Measurements from ENCODE around the gene SLC29A1. TPM values are rescaled to one million over a fixed set of nuclear protein-coding genes. Genes with fewer than 3 reads are reported as not detected.

Gene SLC29A1
- polyA plus RNA-seq, 3 donors: 33.0 to 34.2 (median 33.0) TPM

DNA sequence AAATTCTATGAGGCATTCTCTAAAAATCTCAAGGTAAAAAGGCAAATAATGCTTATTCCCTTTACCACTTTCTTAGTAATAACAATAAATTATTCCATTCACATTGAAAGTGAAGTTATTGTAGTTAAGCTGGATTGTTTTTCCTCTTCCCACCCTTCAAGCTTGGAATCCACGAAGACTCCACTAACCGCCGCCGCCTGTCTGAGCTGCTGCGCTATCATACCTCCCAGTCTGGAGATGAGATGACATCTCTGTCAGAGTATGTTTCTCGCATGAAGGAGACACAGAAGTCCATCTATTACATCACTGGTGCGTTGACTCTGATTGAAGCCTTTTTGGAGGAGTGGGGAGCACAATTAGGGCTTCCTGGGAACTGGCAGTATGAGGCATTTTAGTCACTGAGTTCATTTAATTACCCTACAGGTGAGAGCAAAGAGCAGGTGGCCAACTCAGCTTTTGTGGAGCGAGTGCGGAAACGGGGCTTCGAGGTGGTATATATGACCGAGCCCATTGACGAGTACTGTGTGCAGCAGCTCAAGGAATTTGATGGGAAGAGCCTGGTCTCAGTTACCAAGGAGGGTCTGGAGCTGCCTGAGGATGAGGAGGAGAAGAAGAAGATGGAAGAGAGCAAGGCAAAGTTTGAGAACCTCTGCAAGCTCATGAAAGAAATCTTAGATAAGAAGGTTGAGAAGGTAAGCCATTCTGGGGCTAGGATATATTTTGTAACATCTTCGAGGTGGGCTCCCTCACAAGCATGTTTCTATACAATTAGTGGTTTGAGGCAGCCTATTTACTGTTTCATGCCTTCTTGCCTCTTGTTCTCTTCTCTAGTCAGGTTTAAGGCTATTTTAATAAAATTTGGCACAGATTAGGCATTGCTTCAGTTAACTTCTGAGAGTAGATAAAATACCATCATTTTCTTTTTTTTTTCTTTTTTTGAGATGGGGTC lies 28.5 kb downstream of the SLC29A1 start:
- no peak for DNase-seq (ENCODE audit: low read depth in 3 of 3, low spot score in 2 of 3)

DNA sequence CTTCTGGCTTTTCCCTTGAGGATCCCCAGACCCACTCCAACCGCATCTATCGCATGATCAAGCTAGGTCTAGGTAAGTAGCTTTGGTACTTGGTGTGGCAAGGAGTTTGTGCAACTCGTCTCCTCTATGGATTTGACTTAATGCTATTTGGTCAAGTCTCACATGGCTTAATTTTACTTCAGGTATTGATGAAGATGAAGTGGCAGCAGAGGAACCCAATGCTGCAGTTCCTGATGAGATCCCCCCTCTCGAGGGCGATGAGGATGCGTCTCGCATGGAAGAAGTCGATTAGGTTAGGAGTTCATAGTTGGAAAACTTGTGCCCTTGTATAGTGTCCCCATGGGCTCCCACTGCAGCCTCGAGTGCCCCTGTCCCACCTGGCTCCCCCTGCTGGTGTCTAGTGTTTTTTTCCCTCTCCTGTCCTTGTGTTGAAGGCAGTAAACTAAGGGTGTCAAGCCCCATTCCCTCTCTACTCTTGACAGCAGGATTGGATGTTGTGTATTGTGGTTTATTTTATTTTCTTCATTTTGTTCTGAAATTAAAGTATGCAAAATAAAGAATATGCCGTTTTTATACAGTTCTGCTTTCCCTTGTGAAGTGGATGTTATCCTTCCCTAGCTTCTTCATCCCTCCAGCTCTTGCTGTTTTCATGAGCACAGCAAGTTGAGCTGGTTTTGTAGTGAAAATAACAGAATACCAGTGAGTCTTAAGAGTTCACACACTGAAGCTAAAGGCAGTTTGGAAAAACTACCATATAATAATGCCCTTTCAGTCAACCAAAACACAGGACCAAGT lies 30.1 kb downstream of the SLC29A1 start:
- no peak for DNase-seq (ENCODE audit: low read depth in 3 of 3, low spot score in 2 of 3)

DNA sequence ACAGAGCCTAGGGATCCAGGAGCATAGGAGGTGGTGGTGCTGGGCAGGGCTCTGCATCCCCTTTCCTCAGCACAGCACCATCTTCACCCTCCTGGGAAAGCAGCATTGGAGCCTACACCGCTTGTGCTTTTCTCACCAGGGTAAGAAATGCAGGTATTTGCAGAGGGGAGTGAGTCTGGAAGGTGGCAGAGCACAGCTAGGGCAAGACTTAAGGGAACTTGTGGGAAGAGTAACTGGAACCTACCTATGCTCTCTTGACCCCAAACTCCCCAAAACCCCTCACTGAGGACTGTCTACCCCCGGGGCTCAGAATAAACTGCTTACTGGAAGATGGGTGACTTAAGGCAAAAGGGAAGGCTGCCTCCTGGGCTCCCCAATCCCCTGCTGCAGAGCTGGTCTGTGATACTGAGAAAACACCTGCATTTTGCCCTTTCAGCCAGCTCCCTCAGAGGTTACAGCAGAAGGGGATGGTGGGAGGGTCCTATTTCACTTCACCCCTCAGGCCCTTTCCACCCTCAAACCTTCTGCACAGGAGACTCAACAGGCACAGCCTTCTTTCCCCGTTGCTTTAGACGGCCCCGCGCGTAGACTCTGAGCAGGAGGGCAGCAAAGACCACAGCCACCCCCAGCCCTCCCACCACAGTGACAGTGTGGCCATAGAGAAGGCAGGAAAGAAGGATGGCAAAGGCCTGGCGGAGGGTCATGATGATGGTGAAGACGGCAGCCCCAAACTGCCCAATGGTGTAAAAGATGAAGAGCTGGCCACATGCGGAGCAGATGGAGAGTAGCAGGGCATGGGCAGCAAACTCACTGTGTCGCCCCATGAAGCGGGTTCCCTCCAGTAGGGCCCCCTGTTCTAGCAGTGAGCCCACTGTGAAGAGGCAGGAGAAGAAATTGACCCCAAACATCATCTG lies 31.1 kb downstream of the SLC29A1 start:
- no peak for DNase-seq (ENCODE audit: low read depth in 3 of 3, low spot score in 2 of 3)

DNA sequence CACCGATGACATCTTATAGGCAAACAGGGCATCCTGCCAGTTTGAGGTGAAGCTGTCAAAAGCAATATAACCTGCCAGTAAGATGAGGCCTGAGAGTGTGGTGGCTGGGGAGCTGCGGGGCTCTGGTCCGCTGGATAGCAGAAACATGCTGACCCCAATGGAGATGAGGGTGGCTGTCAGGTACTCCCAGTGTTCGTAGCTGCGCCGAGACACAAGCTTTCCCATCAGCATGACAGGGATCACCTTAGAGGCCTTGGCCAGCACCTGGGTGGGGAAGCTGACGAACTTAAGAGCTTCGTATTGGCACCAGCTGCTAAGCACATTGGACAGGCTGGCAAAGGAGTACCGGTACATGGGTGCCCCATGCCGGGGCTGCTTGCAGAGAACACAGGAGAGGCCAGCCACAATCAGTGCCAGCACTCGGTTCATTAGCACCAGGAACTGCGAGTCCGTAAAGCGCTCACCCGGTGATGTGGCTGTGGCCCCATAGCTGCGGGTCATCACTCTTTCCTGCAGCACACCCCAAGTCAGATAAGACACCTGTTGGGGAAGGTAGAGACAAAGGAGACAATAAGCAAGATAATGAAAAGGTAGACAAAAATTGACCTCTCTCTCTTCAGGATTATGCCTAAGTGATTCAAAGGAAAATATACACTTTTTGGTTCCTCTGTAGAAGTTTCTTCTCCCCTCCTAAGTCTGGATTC lies 31.9 kb downstream of the SLC29A1 start:
- DNase-seq (ENCODE audit: low read depth in 3 of 3, low spot score in 2 of 3): no peak

DNA sequence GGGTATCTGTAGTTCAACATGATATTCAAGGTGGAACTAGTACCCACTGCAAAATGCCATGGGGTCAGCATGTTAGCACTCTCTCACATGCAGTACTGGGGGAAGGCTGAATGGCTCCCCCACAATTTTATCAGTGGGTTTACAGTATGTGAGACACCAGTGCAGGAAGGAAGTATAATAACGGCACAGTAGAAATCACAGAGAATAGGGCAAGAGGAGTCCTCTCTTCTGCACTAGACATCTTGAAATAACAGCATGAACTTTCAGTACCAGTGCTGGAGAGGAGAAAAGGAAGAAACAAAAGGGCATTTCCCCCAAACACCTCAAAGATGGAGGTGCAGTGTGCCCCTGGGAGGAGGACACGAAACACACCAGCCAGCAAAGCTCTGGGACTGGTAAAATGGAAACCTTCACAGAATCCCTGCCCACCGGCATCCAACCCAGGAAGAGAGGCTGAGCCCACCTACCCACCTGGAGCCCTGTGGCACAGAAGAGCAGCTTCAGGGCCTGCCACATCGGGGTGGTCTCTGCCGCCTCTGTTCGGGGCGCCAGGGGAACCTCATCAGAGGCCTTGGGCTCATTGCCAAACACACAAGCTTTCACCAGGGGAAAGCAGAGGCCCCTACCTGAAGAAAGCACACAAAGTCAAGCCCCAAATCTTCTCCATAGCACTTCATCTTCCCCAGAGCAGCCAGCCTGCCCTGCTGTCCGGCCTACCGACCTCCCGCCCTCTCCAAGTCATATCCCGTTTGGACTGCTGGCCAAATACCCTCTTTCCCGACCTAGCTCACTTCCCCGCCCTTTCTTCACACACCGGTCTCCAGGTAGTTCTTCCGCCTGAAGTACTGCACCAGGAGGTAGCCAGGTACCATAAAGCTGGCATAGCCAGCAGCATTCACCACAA lies 32.7 kb downstream of the SLC29A1 start:
- no peak for DNase-seq (ENCODE audit: low read depth in 3 of 3, low spot score in 2 of 3)

DNA sequence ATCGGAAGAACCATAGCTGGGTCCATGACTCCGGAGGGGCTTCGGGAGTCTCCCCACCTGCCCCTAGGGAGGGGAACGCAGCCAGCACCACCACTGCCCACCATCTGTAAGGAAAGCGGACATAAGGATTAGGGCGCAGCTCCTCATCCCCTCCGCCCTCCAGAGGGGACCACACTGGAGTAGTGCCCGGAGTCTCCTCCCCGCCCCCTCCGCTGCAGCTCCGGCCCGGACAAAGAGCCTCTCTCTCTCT lies 33.3 kb downstream of the SLC29A1 start:
- DNase-seq (ENCODE audit: low read depth in 3 of 3, low spot score in 2 of 3): no peak

DNA sequence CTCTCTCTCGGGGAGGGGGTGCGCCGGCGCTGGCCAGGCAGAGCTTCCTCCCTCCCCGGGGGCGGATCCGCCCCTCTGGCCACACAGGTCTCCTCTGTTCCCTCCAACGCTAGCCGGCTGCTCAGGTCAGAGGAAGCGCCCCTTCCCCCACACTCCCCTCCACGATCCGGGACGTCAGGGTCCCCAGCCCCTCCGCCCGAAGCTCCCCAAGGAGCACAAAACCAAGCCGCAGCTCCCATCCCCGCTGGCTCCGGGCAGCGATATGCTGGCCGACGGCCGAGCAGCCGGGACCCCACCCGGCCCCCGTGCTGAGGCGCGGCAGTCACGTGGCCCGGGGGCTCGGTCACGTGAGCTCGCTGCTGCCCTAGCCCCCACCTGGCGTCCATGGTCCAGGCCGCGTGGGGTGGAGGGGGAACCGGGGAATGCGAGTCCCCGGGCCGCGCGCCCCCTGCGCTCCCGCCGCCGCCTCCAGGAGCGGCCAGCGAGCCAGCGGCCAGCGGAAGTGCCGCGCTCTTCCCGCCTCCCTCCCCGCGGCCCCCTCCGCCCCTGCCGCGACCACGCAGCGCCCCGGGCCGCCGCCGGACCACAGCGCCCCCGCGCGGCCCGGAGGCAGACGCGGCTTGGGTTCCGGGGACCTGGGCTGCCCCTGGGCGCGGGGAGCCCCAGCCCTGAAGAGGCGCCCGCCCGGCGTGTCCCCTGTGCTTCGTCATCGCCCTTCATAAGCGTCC lies 33.8 kb downstream of the SLC29A1 start, which contains the start of gene SLC35B2:
TSS of gene SLC35B2 (minus strand) at position 504 of the 728 bp plus-strand sequence. CDS start at position 386, 118 bp downstream.
- no peak for DNase-seq (ENCODE audit: low read depth in 3 of 3, low spot score in 2 of 3)

DNA sequence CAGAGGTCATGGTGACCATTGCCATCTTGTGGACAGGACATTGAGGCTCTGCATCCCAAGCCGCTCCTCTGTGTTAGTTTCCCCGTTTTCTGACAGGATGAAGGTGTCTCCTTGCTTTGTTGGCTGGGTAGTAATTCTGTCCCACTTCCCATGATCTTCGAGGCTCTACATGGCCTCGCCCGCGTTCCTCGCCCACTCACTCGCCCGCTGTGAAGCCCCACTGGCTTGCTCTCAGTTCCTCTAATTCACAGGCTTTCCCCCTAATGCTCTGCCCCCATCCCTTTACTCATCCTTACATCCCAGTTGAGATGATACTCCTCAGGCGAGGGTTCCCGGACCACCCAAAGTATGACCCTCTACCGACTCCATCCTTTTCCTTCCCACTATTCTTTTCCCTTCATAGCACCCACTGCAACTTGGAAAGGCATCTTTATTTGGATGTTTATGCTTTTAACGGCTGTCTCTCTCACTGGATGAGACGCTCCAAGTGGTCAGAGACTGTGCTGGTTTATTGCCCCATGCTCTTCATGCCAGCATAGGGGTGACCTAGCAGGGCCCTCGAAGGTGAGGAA lies 34.4 kb downstream of the SLC29A1 start:
- DNase-seq (ENCODE audit: low read depth in 3 of 3, low spot score in 2 of 3): no peak

DNA sequence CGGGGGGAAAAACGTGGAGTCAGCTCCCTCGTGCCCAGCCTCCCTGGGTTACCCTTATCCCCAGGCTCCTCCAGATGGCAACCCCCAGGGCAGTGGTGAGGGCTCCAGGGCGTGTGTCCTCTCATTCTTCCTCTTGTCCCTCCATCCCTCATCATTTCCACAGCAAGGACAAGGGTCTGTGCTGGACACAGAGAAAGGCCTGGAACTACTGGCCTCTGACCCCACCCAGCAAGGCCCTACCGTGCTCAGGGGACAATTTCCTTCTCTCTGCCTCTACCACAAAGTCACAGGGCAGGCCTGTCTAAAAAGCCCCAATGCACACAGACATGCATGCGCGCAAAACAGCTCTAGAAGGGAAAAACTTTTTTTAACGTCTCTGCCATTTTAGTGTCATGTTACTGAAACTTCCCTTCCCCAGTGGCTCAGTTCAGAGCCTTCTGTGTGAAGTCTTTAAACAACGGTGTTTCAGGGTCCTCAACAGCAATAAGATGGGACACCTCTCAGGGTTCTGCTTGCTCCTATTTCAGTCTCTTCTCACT lies 35.0 kb downstream of the SLC29A1 start:
- DNase-seq (ENCODE audit: low read depth in 3 of 3, low spot score in 2 of 3): no peak

DNA sequence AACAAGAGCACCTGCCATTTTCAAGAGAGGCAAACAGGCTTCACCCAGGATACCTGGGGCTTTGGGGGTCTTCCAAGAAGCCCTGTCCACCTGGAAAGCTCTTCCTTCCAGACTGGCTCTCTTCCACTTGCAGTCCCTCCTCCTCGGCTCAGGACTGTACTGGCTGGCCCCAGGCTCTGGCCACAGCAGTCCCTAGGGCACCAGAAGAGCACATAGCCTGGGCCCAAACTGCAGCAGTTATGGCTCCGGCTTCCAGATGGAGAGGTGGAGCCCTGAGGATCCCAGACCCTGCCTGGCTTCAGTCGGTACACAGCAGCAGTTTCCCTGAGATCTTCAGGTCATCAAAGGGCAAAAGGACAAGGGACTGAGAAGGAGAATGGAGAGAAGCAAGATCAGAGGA lies 35.5 kb downstream of the SLC29A1 start:
- no peak for DNase-seq (ENCODE audit: low read depth in 3 of 3, low spot score in 2 of 3)

DNA sequence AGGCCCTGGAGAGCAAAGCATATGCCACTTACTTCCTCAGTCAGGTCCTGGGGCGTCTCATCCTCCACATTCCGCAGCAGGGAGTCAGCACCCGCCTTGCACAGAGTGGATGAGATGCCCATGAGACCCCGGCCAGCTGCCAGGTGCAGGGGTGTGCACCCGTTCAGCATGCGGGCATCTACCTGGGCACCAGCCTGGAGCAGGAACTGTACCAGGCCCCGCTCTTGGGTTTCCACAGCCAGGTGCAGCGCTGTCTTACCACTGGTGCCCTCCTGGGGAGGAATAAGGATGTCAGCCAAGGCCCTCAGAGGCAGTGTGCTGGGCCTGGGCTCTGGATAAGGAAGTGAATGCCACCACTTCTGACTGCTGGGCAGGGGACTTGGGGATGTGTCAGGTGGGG lies 36.6 kb downstream of the SLC29A1 start:
- no peak for DNase-seq (ENCODE audit: low read depth in 3 of 3, low spot score in 2 of 3)

DNA sequence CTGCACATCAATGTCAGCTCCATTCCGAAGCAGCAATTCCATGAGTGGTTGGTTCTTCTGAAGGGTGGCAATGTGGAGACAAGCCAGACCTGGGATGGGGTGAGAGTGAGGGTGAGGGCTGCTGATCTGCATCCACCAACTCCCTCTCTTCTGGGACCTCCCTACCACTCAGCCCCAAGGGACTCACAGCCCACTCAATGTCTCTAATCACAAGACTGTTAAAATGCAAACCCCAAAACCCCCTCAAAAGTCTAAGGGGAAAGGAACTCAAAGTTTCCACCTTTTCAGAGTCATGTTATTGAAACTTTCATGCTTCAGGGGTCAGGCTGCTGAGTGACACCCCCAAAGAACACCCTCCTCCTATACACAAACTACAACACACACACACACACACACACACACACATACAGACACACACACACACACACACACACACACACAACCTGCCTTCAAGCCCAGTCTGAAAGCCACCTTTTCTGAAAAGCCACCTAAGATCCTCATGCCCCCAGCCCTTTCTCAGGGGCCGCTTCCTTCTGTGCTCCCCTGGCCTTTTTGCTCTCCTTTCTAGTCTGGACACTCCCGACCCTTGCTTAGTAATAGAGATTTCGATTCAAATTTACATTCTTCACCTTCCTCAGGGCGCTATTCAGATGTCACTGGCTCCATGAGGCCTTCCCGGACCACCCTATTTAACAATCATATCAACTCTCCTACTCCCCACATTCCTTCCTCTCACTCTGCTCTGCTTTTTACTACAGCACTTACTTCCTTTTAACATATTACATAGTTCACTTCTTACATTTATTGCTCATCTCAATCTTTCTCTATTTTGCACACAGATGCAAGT lies 37.3 kb downstream of the SLC29A1 start:
- DNase-seq (ENCODE audit: low read depth in 3 of 3, low spot score in 2 of 3): no peak

DNA sequence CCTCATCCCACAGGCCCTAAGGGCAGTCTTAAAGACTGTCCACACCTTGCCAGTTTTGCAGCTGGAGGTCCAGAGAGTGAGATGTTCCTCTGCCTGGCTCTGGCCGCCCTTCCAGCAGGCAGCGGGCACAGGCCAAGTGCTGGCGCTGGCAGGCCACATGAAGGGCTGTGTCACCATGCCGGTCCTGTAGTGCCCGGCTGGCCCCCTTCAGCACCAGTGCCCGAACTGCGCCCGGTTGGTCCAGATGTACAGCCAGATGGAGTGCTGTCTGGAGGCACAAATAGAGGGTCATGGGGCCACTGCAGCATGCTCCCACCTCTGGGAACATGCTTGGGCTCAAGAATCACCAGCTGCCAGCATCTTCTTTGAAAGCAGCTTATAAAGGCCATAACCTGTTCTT lies 38.2 kb downstream of the SLC29A1 start:
- DNase-seq (ENCODE audit: low read depth in 3 of 3, low spot score in 2 of 3): no peak

DNA sequence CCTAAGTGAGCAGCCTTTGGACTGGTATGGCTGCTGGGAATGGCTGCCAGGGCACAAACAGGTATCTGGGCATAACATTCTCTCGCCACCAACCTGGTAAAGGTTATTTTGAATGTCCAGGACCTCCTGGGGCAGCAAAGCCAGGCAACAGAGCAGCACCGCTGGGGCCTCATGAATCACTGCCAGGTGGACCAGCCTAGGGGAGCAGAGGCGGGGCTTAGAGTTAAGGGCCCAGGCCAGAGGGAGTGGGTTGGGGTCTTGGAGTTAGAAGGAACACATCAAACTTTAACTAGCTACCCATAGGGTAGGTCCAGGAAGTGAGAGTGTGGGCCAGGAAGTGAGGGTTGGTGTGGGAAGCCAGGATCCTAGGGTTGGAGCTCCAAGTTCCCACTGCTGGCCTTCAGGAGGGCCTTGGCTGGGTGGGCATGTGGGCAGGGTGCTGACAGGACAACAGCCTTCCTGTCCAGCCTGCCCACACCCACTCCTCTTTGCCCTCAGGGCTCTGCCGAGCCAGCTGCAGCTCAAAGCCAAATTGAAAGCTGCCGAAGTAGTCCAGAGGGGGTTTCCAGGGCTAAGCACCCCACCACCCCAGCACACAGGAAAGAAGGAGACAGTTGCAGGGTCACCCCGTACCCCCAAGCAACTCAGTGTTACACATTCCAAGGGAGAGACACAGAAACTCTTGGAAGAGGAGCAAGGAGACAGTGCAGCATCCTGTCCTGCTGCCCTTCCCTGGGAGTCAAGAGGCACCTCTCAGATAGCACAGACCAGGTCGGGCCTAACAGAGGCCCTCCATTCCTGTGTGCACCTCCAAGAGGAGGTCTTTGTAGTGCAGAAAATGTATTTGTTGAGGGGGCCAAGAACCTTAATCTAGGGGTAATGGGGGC lies 39.3 kb downstream of the SLC29A1 start:
- no peak for DNase-seq (ENCODE audit: low read depth in 3 of 3, low spot score in 2 of 3)

DNA sequence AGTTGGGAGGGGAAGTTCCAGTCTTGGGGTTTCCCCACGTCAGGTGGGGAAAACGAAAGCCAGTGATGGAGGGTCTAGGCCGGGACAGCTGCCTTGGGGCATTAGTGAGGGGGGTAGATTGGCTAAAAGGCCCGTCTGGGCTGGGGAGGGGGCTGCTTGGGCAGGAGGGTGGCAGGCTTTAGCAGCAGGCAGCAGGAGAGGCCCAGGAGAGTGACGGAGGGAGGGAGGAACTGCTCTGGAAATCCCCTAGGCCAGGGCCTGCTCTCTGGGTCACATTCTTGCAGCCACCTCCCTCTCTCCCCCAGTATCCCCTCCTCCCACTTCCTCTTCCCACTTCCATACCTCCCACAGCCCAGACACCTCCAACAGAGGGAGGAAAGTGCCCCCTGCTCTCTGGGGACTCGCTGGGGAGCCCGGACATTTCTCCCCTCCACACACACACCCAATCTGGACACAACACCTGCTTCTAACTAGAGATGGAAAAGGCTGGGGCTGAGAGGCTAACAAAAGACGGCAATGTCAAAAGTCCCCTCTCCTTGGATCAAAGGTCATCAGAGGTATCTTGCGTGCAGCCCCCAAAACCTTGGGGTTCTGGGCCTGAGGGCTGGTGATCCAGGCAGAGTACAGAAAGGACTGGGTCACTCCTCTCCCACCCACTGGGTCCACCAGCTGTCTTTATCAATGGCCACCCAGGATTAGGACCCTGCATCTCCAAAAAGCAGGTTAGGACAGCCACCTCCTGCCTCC lies 40.1 kb downstream of the SLC29A1 start:
- no peak for DNase-seq (ENCODE audit: low read depth in 3 of 3, low spot score in 2 of 3)

All from right renal cortex interstitium (tissue), 3 donors.